DOHH2 (cell line): ENCODE results near the gene NUP35.
"Not testable (repeated sequence)": the region's sequence is repeated elsewhere in the genome, so short reads cannot be mapped to it uniquely, and the experiment has no call there.

Source experiments
- H3F3A ChIP-seq: fragments of 200-600 bp; sonication (generic), shearing (Covaris generic); 2 replicates; pipeline ENCODE4 v1.6.0; 2016; ENCODE audit warnings: antibody characterized with exemption, mild to moderate bottlenecking; ENCODE audit not compliant: control insufficient read depth, insufficient read depth
- H3K27ac ChIP-seq: fragments of 200-600 bp; sonication (generic); 2 replicates; pipeline ENCODE4 v1.5.1; 2014; ENCODE audit warnings: low read depth, mild to moderate bottlenecking, low read length, moderate library complexity
- H3K27me3 ChIP-seq: fragments of 200-600 bp; sonication (generic); 2 replicates; pipeline ENCODE4 v1.6.1; 2014; ENCODE audit warnings: mild to moderate bottlenecking, low read length, mixed read lengths; ENCODE audit not compliant: control insufficient read depth
- H3K36me3 ChIP-seq: fragments of 200-600 bp; sonication (generic); 2 replicates; pipeline ENCODE4 v1.6.1; 2014; ENCODE audit warnings: mild to moderate bottlenecking, low read length, moderate library complexity, mixed read lengths; ENCODE audit not compliant: control insufficient read depth
- H3K4me1 ChIP-seq: fragments of 200-600 bp; sonication (generic); 2 replicates; pipeline ENCODE4 v1.6.1; 2014; ENCODE audit warnings: mild to moderate bottlenecking, low read length, mixed read lengths; ENCODE audit not compliant: control insufficient read depth
- H3K4me2 ChIP-seq: fragments of 200-600 bp; sonication (generic); 2 replicates; pipeline ENCODE4 v1.6.0; 2014; ENCODE audit warnings: mild to moderate bottlenecking, low read length, moderate library complexity
- H3K4me3 ChIP-seq: fragments of 200-600 bp; sonication (generic); 2 replicates; pipeline ENCODE4 v1.5.1; 2014; ENCODE audit warnings: mild to moderate bottlenecking, low read length, mixed read lengths
- H3K79me2 ChIP-seq: fragments of 200-600 bp; sonication (generic); 2 replicates; pipeline ENCODE4 v1.6.1; 2014; ENCODE audit warnings: mild to moderate bottlenecking, low read length, mixed read lengths; ENCODE audit not compliant: control insufficient read depth
- H3K9me2 ChIP-seq: fragments of 200-600 bp; sonication (generic); replicated peaks from 2 replicates; pipeline ENCODE4 v1.6.1; 2014; ENCODE audit warnings: mild to moderate bottlenecking, low read length, mixed read lengths; ENCODE audit not compliant: control insufficient read depth
- H3K9me3 ChIP-seq: fragments of 200-600 bp; sonication (generic); 2 replicates; pipeline ENCODE4 v1.6.1; 2014; ENCODE audit warnings: antibody characterized with exemption, low read length, mixed read lengths; ENCODE audit not compliant: control insufficient read depth, insufficient read depth
- H4K20me1 ChIP-seq: fragments of 200-600 bp; sonication (generic); 2 replicates; pipeline ENCODE4 v1.6.0; 2014; ENCODE audit warnings: low read depth, mild to moderate bottlenecking, antibody characterized with exemption, low read length, moderate library complexity; ENCODE audit not compliant: control insufficient read depth, insufficient read depth
- EZH2phosphoT487 ChIP-seq: fragments of 200-600 bp; sonication (generic); IDR thresholded peaks from 2 replicates; pipeline ENCODE4 v1.6.1; 2017; ENCODE audit warnings: borderline replicate concordance, mild to moderate bottlenecking, antibody characterized with exemption, low read length, moderate library complexity, mixed read lengths
- TF ChIP-seq, protein P1 (sequence below): fragments of 200-600 bp; sonication (generic); IDR thresholded peaks from one replicate; pipeline ENCODE4 v1.5.1; 2014; ENCODE audit warnings: antibody characterized with exemption, mild to moderate bottlenecking, low read depth, low read length; ENCODE audit not compliant: poor library complexity, severe bottlenecking

Gene NUP35

GRCh38 chr2:183163821-183164649, 39.8 kb downstream of the NUP35 start:
- TF ChIP-seq, protein P1, sequence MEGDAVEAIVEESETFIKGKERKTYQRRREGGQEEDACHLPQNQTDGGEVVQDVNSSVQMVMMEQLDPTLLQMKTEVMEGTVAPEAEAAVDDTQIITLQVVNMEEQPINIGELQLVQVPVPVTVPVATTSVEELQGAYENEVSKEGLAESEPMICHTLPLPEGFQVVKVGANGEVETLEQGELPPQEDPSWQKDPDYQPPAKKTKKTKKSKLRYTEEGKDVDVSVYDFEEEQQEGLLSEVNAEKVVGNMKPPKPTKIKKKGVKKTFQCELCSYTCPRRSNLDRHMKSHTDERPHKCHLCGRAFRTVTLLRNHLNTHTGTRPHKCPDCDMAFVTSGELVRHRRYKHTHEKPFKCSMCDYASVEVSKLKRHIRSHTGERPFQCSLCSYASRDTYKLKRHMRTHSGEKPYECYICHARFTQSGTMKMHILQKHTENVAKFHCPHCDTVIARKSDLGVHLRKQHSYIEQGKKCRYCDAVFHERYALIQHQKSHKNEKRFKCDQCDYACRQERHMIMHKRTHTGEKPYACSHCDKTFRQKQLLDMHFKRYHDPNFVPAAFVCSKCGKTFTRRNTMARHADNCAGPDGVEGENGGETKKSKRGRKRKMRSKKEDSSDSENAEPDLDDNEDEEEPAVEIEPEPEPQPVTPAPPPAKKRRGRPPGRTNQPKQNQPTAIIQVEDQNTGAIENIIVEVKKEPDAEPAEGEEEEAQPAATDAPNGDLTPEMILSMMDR: no peak
- no peak for TF ChIP-seq EZH2phosphoT487

GRCh38 chr2:183164650-183165015, 40.4 kb downstream of the NUP35 start:
- no peaks in the 10 kb centered on the region for H4K20me1 ChIP-seq
- peaks cover 64% of the 10 kb centered on the region for H3K36me3 ChIP-seq
- no peak overlapping the region for H3K27ac ChIP-seq
- H3K79me2 ChIP-seq: peaks cover 30% of the 10 kb centered on the region
- H3F3A ChIP-seq: no peaks in the 10 kb centered on the region
- H3K9me2 ChIP-seq: no peaks in the 10 kb centered on the region
- H3K4me3 ChIP-seq: no peak overlapping the region
- no peaks in the 10 kb centered on the region for H3K9me3 ChIP-seq
- no peak overlapping the region for H3K4me2 ChIP-seq
- TF ChIP-seq EZH2phosphoT487: no peak
- TF ChIP-seq, protein P1: no peak
- no peaks in the 10 kb centered on the region for H3K4me1 ChIP-seq
- no peaks in the 10 kb centered on the region for H3K27me3 ChIP-seq

More at GRCh38 chr2:183163821-183164649, 39.8 kb downstream of the NUP35 start:
- Histone ChIP-seq H3K4me3 (no peak overlapping the region), H3K79me2 (peaks cover 24% of the 10 kb centered on the region), H3K9me2 (no peaks in the 10 kb centered on the region), H3K27me3 (no peaks in the 10 kb centered on the region), H3K27ac (no peak overlapping the region), H3K4me2 (no peak overlapping the region), H3K36me3 (peaks cover 65% of the 10 kb centered on the region), H3K9me3 (no peaks in the 10 kb centered on the region), H3K4me1 (no peaks in the 10 kb centered on the region), H3F3A (no peaks in the 10 kb centered on the region), H4K20me1 (no peaks in the 10 kb centered on the region)

- Histone ChIP-seq H3K27me3 (no peaks in the 10 kb centered on the region), H3K36me3 (peaks cover 51% of the 10 kb centered on the region), H3K4me2 (no peak overlapping the region), H3K27ac (no peak overlapping the region), H3K79me2 (peaks cover 41% of the 10 kb centered on the region), H3F3A (no peaks in the 10 kb centered on the region), H3K9me2 (no peaks in the 10 kb centered on the region), H3K9me3 (no peaks in the 10 kb centered on the region), H4K20me1 (no peaks in the 10 kb centered on the region), H3K4me1 (no peaks in the 10 kb centered on the region), H3K4me3 (no peak overlapping the region)
- TF ChIP-seq EZH2phosphoT487: no peak
- TF ChIP-seq, protein P1: no peak
Measured at GRCh38 chr2:183166210-183166609, 42.0 kb downstream of the NUP35 start.

DNA sequence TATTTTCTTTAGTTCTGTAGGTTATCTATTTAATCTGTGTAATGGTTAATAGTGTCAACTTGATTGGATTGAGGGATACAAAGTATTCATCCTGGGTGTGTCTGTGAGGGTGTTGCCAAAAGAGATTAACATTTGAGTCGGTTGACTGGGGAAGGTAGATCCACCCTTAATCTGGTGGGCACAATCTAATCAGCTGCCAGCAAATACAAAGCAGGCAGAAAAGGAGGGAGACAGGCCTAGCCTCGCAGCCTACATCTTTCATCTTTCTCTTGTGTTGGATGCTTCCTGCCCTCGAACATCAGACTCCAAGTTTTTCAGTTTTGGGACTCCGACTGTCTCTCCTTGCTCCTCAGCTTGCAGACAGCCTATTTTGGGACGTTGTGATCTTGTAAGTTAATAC, 42.7 kb downstream of the NUP35 start:
- not testable (repeated sequence) for H3K27ac ChIP-seq, H3K27me3 ChIP-seq, H3F3A ChIP-seq, H4K20me1 ChIP-seq, H3K9me2 ChIP-seq, H3K4me3 ChIP-seq, H3K9me3 ChIP-seq, H3K4me1 ChIP-seq, H3K4me2 ChIP-seq
- Histone ChIP-seq H3K36me3 (peaks cover 49% of the 10 kb centered on the region), H3K79me2 (peaks cover 46% of the 10 kb centered on the region)
